ENCODE results near the gene ZNF724. TPM values are rescaled to one million over a fixed set of nuclear protein-coding genes. Genes with fewer than 3 reads are reported as not detected.

Gene ZNF724
- total and polyA plus RNA-seq, 7 donors = 0.06 to 0.99 (median 0.17) TPM

DNA sequence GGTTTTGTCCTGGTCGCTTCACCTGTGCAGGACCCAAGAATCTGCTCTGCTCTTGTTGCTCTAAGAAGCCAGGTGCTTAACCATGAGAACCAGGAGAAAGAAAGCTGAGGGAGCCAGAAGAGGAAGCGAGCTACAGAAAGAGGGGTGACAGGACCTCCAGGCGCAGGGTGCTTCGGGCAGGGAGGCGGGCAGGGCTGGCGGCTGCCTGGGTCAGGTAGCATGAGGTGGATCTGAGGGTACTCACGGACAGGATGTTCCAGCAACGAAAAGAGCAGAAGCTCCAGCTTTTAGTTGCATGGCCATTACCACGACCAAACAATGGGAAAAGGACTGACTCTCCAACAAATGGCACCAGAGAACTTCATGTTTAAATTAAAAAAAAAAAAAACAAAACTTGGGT lies 59.9 kb downstream of the ZNF724 start:
- Histone ChIP-seq H3K27me3 (ENCODE audit: insufficient read depth in 3 of 3, low read length in 2 of 3) (no peaks in the 10 kb centered on the region), H3K9me3 (no peaks in the 10 kb centered on the region), H3K36me3 (ENCODE audit: insufficient read depth in 1 of 2, low read depth in 1 of 2) (no peaks in the 10 kb centered on the region), H3K4me3 (no peak overlapping the region), H3K4me1 (no peaks in the 10 kb centered on the region), H3K27ac (no peak overlapping the region)
- TF ChIP-seq, protein P1, sequence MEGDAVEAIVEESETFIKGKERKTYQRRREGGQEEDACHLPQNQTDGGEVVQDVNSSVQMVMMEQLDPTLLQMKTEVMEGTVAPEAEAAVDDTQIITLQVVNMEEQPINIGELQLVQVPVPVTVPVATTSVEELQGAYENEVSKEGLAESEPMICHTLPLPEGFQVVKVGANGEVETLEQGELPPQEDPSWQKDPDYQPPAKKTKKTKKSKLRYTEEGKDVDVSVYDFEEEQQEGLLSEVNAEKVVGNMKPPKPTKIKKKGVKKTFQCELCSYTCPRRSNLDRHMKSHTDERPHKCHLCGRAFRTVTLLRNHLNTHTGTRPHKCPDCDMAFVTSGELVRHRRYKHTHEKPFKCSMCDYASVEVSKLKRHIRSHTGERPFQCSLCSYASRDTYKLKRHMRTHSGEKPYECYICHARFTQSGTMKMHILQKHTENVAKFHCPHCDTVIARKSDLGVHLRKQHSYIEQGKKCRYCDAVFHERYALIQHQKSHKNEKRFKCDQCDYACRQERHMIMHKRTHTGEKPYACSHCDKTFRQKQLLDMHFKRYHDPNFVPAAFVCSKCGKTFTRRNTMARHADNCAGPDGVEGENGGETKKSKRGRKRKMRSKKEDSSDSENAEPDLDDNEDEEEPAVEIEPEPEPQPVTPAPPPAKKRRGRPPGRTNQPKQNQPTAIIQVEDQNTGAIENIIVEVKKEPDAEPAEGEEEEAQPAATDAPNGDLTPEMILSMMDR (IDR thresholded peaks at IDR 0.05) = no peak
- DNase-seq (no peak), ATAC-seq (no peak)
- WGBS, 3 donors = 81 to 92% (median 81%) methylated on average over 9 of the region's 9 CpGs
- intact Hi-C loops (cut with DNase I) = no loop called here

DNA sequence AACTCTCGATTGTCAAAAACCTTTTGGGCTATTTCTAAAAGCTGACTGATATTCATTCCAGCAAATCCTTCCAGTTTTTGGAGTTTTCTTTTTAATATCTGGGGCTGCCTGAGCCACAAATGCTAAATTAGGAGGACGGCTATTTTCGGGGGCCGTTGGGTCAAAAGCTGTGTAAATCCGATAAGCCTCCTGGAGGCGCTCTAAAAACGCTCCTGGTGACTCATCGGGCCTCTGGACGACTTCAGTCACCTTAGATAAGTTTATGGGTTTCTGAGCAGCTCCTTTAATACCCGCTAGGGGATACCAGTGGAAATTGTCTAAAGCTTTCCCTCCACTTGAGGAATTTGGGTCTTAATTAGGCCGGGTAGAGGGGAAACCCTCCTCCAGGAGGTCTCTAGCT lies 66.9 kb downstream of the ZNF724 start:
- WGBS, 3 donors = 72 to 78% (median 74%) methylated on average over 11 of the region's 11 CpGs
- intact Hi-C loops (cut with DNase I) = no loop called here
- no peak for ATAC-seq
- no peaks in the 10 kb centered on the region for H3K36me3 ChIP-seq (ENCODE audit: insufficient read depth in 1 of 2, low read depth in 1 of 2)
- no peak overlapping the region for H3K27ac ChIP-seq
- H3K9me3 ChIP-seq = no peaks in the 10 kb centered on the region
- no peaks in the 10 kb centered on the region for H3K27me3 ChIP-seq (ENCODE audit: insufficient read depth in 3 of 3, low read length in 2 of 3)
- no peak for DNase-seq
- no peak overlapping the region for H3K4me3 ChIP-seq
- no peaks in the 10 kb centered on the region for H3K4me1 ChIP-seq
- TF ChIP-seq, protein P1 (IDR thresholded peaks at IDR 0.05) = no peak

Other genes with a start within 250 kb of the ZNF724 start
- under 1 TPM; 0.11 to 0.51 (median 0.34) TPM for gene ZNF728, start 247.2 kb downstream of the ZNF724 start, total RNA-seq
- under 1 TPM in 1 of 3 donors, not detected in 2; 0.08 TPM for gene ZNF728, start 247.2 kb downstream of the ZNF724 start, polyA plus RNA-seq
- under 1 TPM in 2 of 4 donors, not detected in 2; 0.10 to 0.19 TPM for gene ZNF730, start 133.4 kb downstream of the ZNF724 start, total RNA-seq
- gene ZNF730, start 133.4 kb downstream of the ZNF724 start, polyA plus RNA-seq = under 1 TPM in 2 of 3 donors, not detected in 1; 0.01 to 0.16 TPM
- gene ZNF91, start 145.1 kb upstream of the ZNF724 start, total RNA-seq = 100 to 1,000 TPM in 2 of 4 donors, 10 to 100 TPM in 2; 75.9 to 161 (median 101) TPM
- 10 to 100 TPM in 1 of 3 donors, 1 to 10 TPM in 2; 5.3 to 14.9 (median 8.0) TPM for gene ZNF91, start 145.1 kb upstream of the ZNF724 start, polyA plus RNA-seq

All from psoas muscle (tissue), 8 donors.